Cardiac muscle cell (in vitro differentiated cells and primary cell): Measurements from ENCODE around the gene CLASP1. TPM values are rescaled to one million over a fixed set of nuclear protein-coding genes. Genes with fewer than 3 reads are reported as not detected.

Experiments
- DNase-seq, 2 donors: peaks; one replicate each; pipeline versions ENCODE4 v3.0.0 to v3.0.0-alpha.2; 2010 to 2017; ENCODE audit warnings: low read depth in 1 of 2, low spot score in 1 of 2
- H3K27ac ChIP-seq: fragments of 200-600 bp; sonication (generic); 2 replicates; pipeline ENCODE4 v1.5.1; 2016
- H3K27me3 ChIP-seq: fragments of 200-600 bp; sonication (generic); 2 replicates; pipeline ENCODE4 v1.6.0; 2016; ENCODE audit warnings: control low read depth
- H3K36me3 ChIP-seq: fragments of 200-600 bp; sonication (generic); 2 replicates; pipeline ENCODE4 v1.5.1; 2016; ENCODE audit warnings: control low read depth
- H3K4me1 ChIP-seq: fragments of 200-600 bp; sonication (generic); 2 replicates; pipeline ENCODE4 v1.8.1; 2017; ENCODE audit warnings: low read depth, mild to moderate bottlenecking, mixed run types
- H3K4me3 ChIP-seq: fragments of 200-600 bp; sonication (generic); 2 replicates; pipeline ENCODE4 v1.5.1; 2016; ENCODE audit warnings: mild to moderate bottlenecking
- H3K9me3 ChIP-seq: fragments of 200-600 bp; sonication (generic); 2 replicates; pipeline ENCODE4 v1.5.1; 2017; ENCODE audit warnings: low read depth, mild to moderate bottlenecking, control low read depth
- CTCF ChIP-seq: IDR thresholded peaks from 2 replicates; pipeline ENCODE4 v1.5.1; 2012; ENCODE audit warnings: low read depth, mild to moderate bottlenecking, low read length
- polyA plus RNA-seq: library from polyadenylated mRNA; unstranded; fragments of >200 nt; fragmentation: Nextera tagmentation; extraction: Ambion mirVana; gene quantifications from 2 replicates; pipeline ENCODE4 v1.2.1, GENCODE V29; 2016
- total RNA-seq: library from RNA; depleted of rRNA; stranded (reverse); fragments of >200 nt; gene quantifications from 2 replicates; pipeline ENCODE4 v1.2.3, GENCODE V29; 2016

Gene CLASP1
- total and polyA plus RNA-seq, 2 experiments from 2014 or later, result 24.8 to 53.0 TPM

DNA sequence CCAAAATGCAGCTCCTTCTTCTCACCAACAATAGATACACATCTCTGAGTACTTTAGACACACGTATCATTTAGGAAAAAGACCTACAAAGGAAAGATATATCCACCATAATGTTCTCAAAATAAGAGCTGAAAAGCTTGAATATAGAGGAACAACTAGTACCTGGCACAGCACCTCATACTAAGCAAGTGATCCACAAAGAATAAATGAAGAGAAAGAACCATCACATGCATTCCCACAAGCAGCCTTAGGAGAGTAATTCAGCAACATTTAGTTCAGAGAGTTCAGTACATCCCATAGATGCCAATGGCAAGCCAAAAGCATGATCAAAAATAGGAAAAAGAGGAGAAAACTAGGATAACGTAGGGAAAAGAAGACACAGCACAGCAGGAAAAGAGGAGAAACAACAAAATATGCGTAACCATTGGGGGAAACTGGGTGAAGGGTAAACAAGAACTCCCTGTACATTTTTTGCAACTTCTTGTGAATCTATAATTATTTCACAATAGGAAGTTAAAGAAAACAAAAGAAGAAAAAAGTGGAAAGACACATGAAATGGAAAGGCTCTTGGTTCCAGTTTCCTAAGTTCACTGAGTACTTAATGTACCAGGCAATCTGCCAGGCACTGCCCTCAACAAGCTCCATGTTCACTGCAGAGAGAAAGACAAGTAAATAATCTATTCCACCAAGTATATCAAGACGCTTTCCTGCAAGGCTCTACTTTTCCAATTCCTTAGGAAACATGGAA lies 22.3 kb downstream of the CLASP1 start:
- Histone ChIP-seq H3K4me3 (no peak overlapping the region), H3K27ac (no peak overlapping the region), H3K9me3 (no peaks in the 10 kb centered on the region), H3K4me1 (no peaks in the 10 kb centered on the region), H3K27me3 (no peaks in the 10 kb centered on the region), H3K36me3 (no peaks in the 10 kb centered on the region)
- TF ChIP-seq CTCF, result no peak
- peak in 1 of 2 donors; percentile 96 for DNase-seq

DNA sequence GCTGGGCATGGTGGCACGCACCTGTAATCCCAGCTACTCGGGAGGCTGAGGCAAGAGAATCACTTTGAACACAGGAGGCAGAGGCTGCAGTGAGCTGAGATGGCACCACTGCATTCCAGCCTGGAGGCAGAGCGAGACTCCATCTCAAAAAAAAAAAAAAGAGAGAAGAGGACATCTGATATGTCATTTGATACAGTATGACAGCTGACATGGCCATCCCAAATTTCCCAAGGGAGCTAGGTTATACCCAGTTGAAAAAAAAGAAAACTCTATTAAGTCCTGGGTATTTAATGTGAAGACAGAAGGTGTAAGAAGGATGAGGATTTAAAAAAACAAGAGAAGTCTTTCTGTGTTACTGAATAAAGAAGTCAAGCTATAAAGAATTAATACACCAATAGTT lies 23.3 kb downstream of the CLASP1 start:
- Histone ChIP-seq H3K27ac (no peak overlapping the region), H3K4me1 (no peaks in the 10 kb centered on the region), H3K4me3 (no peak overlapping the region), H3K27me3 (no peaks in the 10 kb centered on the region), H3K36me3 (no peaks in the 10 kb centered on the region), H3K9me3 (no peaks in the 10 kb centered on the region)
- no peak for TF ChIP-seq CTCF
- no peak for DNase-seq

DNA sequence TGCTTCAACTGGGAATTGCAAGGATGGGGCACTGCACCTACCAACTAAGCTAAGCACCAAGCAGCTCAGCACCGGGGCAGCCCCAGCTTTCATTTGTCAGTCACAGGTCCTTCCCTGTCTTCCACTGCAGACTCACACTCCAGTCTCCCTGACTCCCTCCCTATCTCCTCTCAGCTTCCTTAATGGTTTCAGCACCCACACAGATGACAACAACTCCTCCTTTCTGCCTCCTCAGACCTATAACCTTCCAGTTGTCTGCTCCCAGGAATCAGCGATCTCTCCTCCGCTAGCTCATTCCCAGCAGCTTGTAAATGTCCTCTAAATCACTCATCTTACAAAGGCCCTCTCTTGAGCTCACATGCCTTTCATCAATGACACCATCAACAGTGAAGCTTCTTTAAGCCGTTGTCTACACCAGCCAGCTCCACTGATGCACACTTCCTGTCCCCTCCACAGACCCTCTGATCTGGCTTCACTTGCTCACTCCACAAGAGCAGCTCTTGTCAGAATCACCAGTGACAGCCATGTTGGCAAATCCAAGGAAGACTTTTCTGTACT lies 32.1 kb downstream of the CLASP1 start:
- peak; percentile 33 to 40 for DNase-seq
- H3K27me3 ChIP-seq, result no peaks in the 10 kb centered on the region
- H3K9me3 ChIP-seq, result no peaks in the 10 kb centered on the region
- H3K4me1 ChIP-seq, result peaks cover 13% of the 10 kb centered on the region
- TF ChIP-seq CTCF, result no peak
- no peak overlapping the region for H3K4me3 ChIP-seq
- H3K36me3 ChIP-seq, result no peaks in the 10 kb centered on the region
- no peak overlapping the region for H3K27ac ChIP-seq

DNA sequence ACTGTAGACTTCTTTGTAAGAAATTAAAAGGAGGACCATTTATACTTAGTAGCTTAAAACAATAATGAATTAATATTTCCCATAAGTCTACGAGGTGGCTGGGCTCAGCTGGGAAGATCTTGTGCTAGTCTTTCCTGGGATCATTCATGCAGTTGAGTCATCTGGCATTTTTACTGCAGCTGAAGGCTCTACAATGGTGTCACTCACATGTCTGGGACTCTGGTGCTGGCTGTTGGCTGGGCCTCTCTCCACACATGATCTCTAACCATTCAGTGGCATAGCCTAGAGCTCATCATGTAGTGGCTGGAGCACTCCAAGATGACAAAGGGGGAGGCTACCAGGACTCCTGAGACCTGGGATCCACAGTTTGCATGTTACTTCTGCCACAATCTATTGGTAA lies 35.5 kb downstream of the CLASP1 start:
- TF ChIP-seq CTCF, result no peak
- no peaks in the 10 kb centered on the region for H3K36me3 ChIP-seq

DNA sequence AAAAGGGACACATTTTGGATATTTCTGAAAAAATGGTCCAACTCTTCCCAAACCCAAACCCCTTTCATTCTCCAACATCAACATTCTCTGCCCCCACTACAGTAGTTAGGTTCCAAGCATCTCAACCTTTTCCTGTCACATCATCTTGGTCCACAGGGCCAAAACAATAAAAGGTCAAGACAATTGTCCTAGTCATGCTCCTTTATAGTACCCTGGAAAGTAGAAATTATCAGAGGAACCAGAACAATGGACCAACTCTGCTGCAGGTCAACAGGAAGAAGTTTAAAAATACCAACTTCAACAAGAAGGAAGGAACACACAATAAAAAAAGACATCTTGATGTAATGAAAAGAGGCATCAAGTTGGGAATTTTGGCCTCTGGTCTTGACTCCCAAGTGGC lies 36.1 kb downstream of the CLASP1 start:
- H3K4me3 ChIP-seq, result no peak overlapping the region
- no peak for TF ChIP-seq CTCF
- H3K36me3 ChIP-seq, result no peaks in the 10 kb centered on the region
- H3K9me3 ChIP-seq, result no peaks in the 10 kb centered on the region
- H3K27ac ChIP-seq, result no peak overlapping the region
- no peaks in the 10 kb centered on the region for H3K27me3 ChIP-seq
- no peak for DNase-seq
- peaks cover 13% of the 10 kb centered on the region for H3K4me1 ChIP-seq

More for the DNA sequence above, 35.5 kb downstream of the CLASP1 start:
- H3K27ac ChIP-seq, result no peak overlapping the region
- H3K4me3 ChIP-seq, result no peak overlapping the region
- no peaks in the 10 kb centered on the region for H3K9me3 ChIP-seq
- no peak for DNase-seq
- H3K27me3 ChIP-seq, result no peaks in the 10 kb centered on the region
- peaks cover 13% of the 10 kb centered on the region for H3K4me1 ChIP-seq
